Camera-type eye (tissue), 1 donor: ENCODE measurements around the gene ANKRD65. TPM values are rescaled to one million over a fixed set of nuclear protein-coding genes. Genes with fewer than 3 reads are reported as not detected.

Experiments
- total RNA-seq: library from RNA; depleted of rRNA; stranded (reverse); fragments of >200 nt; gene quantifications from one replicate; pipeline ENCODE4 v1.2.3, GENCODE V29; 2014

Gene ANKRD65
- 8.1 TPM for total RNA-seq

GRCh38 chr1:1421147-1421906 lies at the start of gene ANKRD65:
Gene ANKRD65, minus strand, starts transcription at chr1:1421276. Its CDS starts 271 bp downstream, at chr1:1421005.

GRCh38 chr1:1449099-1449739 lies 28.1 kb upstream of the ANKRD65 start, which contains the start of gene ATAD3C:
Gene ATAD3C, plus strand, starts transcription at chr1:1449689. Its CDS starts 995 bp downstream, at chr1:1450684.

GRCh38 chr1:1435106-1435903 lies 14.2 kb upstream of the ANKRD65 start, which contains the start of gene VWA1:
Gene VWA1, plus strand, starts transcription at chr1:1435690. Its CDS starts 59 bp downstream, at chr1:1435749.

GRCh38 chr1:1406821-1407635 lies 14.0 kb downstream of the ANKRD65 start, which contains the start of gene MRPL20:
Gene MRPL20, minus strand, starts transcription at chr1:1407293. Its CDS starts 76 bp downstream, at chr1:1407217.

GRCh38 chr1:1399187-1399871 lies 21.7 kb downstream of the ANKRD65 start, which contains the start of gene CCNL2:
Gene CCNL2, minus strand, starts transcription at chr1:1399335. Its CDS starts 29 bp downstream, at chr1:1399306.

GRCh38 chr1:1374929-1375662 lies 46.0 kb downstream of the ANKRD65 start, which contains the start of gene AURKAIP1:
Gene AURKAIP1, minus strand, starts transcription at chr1:1375207. Its CDS starts 451 bp downstream, at chr1:1374756.

Other genes starting within 250 kb of the ANKRD65 start
- not detected for gene TTLL10, start 247.4 kb downstream of the ANKRD65 start, total RNA-seq
- not detected for gene TNFRSF18, start 214.7 kb downstream of the ANKRD65 start, total RNA-seq
- gene TNFRSF4, start 207.1 kb downstream of the ANKRD65 start, total RNA-seq = 0.22 TPM
- 74.0 TPM for gene SDF4, start 189.3 kb downstream of the ANKRD65 start, total RNA-seq
- 18.1 TPM for gene B3GALT6, start 189.0 kb downstream of the ANKRD65 start, total RNA-seq
- 2.5 TPM for gene C1QTNF12, start 174.6 kb downstream of the ANKRD65 start, total RNA-seq
- 46.0 TPM for gene UBE2J2, start 147.4 kb downstream of the ANKRD65 start, total RNA-seq
- 7.1 TPM for gene SCNN1D, start 140.8 kb downstream of the ANKRD65 start, total RNA-seq
- 136 TPM for gene ACAP3, start 113.3 kb downstream of the ANKRD65 start, total RNA-seq
- 17.1 TPM for gene PUSL1, start 112.7 kb downstream of the ANKRD65 start, total RNA-seq
- gene INTS11, start 96.6 kb downstream of the ANKRD65 start, total RNA-seq = 90.8 TPM
- gene CPTP, start 96.5 kb downstream of the ANKRD65 start, total RNA-seq = 18.3 TPM
- 0.77 TPM for gene TAS1R3, start 90.0 kb downstream of the ANKRD65 start, total RNA-seq
- 57.0 TPM for gene DVL1, start 71.9 kb downstream of the ANKRD65 start, total RNA-seq
- gene MXRA8, start 62.7 kb downstream of the ANKRD65 start, total RNA-seq = 127 TPM
- 47.2 TPM for gene AURKAIP1, start 46.1 kb downstream of the ANKRD65 start, total RNA-seq
- gene CCNL2, start 21.9 kb downstream of the ANKRD65 start, total RNA-seq = 314 TPM
- gene MRPL20, start 14.0 kb downstream of the ANKRD65 start, total RNA-seq = 74.5 TPM
- 19.8 TPM for gene VWA1, start 14.4 kb upstream of the ANKRD65 start, total RNA-seq
- gene ATAD3C, start 28.4 kb upstream of the ANKRD65 start, total RNA-seq = 0.05 TPM
- 20.4 TPM for gene ATAD3B, start 50.5 kb upstream of the ANKRD65 start, total RNA-seq
- gene ATAD3A, start 90.9 kb upstream of the ANKRD65 start, total RNA-seq = 12.8 TPM
- 12.0 TPM for gene TMEM240, start 119.3 kb upstream of the ANKRD65 start, total RNA-seq
- 58.5 TPM for gene SSU72, start 153.6 kb upstream of the ANKRD65 start, total RNA-seq
- 1.9 TPM for gene FNDC10, start 178.9 kb upstream of the ANKRD65 start, total RNA-seq
- gene MIB2, start 194.2 kb upstream of the ANKRD65 start, total RNA-seq = 76.8 TPM
- gene MMP23B, start 210.9 kb upstream of the ANKRD65 start, total RNA-seq = 40.0 TPM
- 13.7 TPM for gene CDK11B, start 237.7 kb upstream of the ANKRD65 start, total RNA-seq